ENCODE measurements around the gene SLC4A3. TPM values are rescaled to one million over a fixed set of nuclear protein-coding genes. Genes with fewer than 3 reads are reported as not detected.

The SLC4A3 gene
- total and polyA plus RNA-seq, 2 of the 13 experiments (the other 11 are each of a cell fraction or from before 2014, with no cell fraction given): 0.18 to 0.95 TPM

DNA sequence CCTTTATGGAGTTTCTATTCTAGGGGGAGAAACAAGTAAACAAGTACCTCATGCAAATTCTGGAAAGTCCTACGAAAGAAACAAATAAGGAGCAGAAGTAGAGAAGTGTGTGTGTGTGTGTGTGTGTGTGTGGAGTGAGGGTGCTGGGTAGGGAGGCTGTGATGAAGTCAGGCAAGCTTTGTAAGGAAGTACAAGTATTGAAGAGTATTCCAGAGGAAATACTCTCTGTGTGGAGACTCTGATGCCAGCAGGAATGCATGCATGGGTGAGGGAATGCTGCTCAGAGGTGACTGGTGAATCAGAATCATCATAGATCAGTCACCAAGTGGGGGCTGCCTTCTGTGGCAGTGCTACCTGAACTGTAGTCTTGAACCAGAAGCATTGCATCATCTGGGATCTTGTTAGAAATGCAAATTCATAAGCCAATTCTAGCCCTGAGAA is 34.5 kb downstream of the SLC4A3 start:
- POLR2A ChIA-PET: no interaction called here
- CTCF ChIA-PET (ENCODE audit: low intra/inter-chr PET ratio, low total read pairs): no interaction called here
- in situ Hi-C loops (cut with HindIII; ENCODE audit: extremely low pct_ligation_motif_present, low pct_unique_long_range_greater_than_20kb): no loop called here

DNA sequence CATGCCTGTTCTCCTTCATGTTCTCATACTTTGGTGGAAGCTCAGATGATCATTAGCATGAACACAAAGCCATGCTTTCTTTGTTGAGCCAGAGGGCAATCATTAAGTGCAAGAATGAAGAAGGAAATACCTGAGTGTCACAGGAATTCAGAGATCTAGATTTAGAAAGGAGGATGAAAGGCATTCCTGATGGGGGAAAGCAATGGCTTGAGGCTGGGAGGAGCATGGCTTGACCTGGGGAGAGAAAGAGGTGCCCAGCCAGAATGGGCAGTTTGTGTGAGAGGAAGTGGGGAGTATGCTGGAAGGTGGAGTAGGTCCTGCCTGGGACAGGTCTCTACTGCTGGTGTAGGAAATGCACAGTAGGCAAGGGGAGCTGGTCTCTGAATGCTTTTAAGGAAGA is 35.1 kb downstream of the SLC4A3 start:
- no peaks in the 10 kb centered on the region for H4K20me1 ChIP-seq (ENCODE audit: insufficient read depth, low read length)
- H3K9me3 ChIP-seq (ENCODE audit: low read length): peaks cover 24% of the 10 kb centered on the region
- DNase-seq (ENCODE audit: low spot score) (no peak), ATAC-seq (no peak), FAIRE-seq (no peak)
- no peak for TF ChIP-seq ZNF775 (CRISPR knock-in tag; IDR thresholded peaks at IDR 0.05; ENCODE audit: borderline replicate concordance)
- TF ChIP-seq EP300 (IDR thresholded peaks at IDR 0.05; ENCODE audit: low read depth in 2 of 2, low read length in 2 of 2): no peak
- 0 out of 2 replicates have a peak, but pooled peaks have one; percentile 14 for TF ChIP-seq EP300 (CRISPR knock-in tag; IDR thresholded peaks at IDR 0.05; ENCODE audit: borderline replicate concordance)
- TF ChIP-seq, protein P1, sequence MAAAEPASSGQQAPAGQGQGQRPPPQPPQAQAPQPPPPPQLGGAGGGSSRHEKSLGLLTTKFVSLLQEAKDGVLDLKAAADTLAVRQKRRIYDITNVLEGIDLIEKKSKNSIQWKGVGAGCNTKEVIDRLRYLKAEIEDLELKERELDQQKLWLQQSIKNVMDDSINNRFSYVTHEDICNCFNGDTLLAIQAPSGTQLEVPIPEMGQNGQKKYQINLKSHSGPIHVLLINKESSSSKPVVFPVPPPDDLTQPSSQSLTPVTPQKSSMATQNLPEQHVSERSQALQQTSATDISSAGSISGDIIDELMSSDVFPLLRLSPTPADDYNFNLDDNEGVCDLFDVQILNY (CRISPR knock-in tag; conservative IDR thresholded peaks at IDR 0.05): no peak
- no peak for TF ChIP-seq SPEN (CRISPR knock-in tag; IDR thresholded peaks at IDR 0.05; ENCODE audit: low read depth)
- no peak overlapping the region for H3K4me3 ChIP-seq (replicated peaks in 1 of 3; ENCODE audit: insufficient read depth in 1 of 3, low read depth in 2 of 3, low read length in 3 of 3)
- H3K27ac ChIP-seq (ENCODE audit: extremely low read length, insufficient read depth, low read length): no peak overlapping the region
- H3K4me2 ChIP-seq (ENCODE audit: low read depth, low read length): no peak overlapping the region
- ChIA-PET CTCF (ENCODE audit: low intra/inter-chr PET ratio, low total read pairs) (no interaction called here), POLR2A (no interaction called here)
- BruUV-seq (replicated peaks): no TSS peak
- H3K4me1 ChIP-seq (ENCODE audit: insufficient read depth, low read length): peaks cover 16% of the 10 kb centered on the region
- intact Hi-C loops (cut with micrococcal nuclease; ENCODE audit: unreplicated experiment) (no loop called here), in situ Hi-C loops (cut with HindIII; ENCODE audit: extremely low pct_ligation_motif_present, low pct_unique_long_range_greater_than_20kb) (no loop called here)
- H3K27me3 ChIP-seq (ENCODE audit: control insufficient read depth in 1 of 2, insufficient read depth in 2 of 2, low read length in 2 of 2): peaks cover 6 to 7% of the 10 kb centered on the region in 2 experiments; a peak in 4 of 5 replicates
- no peak overlapping the region for H2AFZ ChIP-seq (ENCODE audit: low read length)
- H3K79me2 ChIP-seq (ENCODE audit: insufficient read depth, low read length): no peaks in the 10 kb centered on the region
- H3K36me3 ChIP-seq (replicated peaks in 1 of 2; ENCODE audit: control insufficient read depth in 1 of 2, insufficient read depth in 2 of 2, low read length in 2 of 2): no peaks in the 10 kb centered on the region
- no peak overlapping the region for H3K9ac ChIP-seq (ENCODE audit: insufficient read depth, low read depth, low read length)

More for the DNA sequence above, 34.5 kb downstream of the SLC4A3 start:
- no peaks in the 10 kb centered on the region for H4K20me1 ChIP-seq (ENCODE audit: insufficient read depth, low read length)
- WGBS (ENCODE audit: low lambda C conversion rate): 46% methylated on average over 1 of the region's 1 CpG
- ATAC-seq: no peak
- no peak overlapping the region for H3K9ac ChIP-seq (ENCODE audit: insufficient read depth, low read depth, low read length)
- no peak for FAIRE-seq
- H3K4me2 ChIP-seq (ENCODE audit: low read depth, low read length): no peak overlapping the region
- H3K27ac ChIP-seq (ENCODE audit: extremely low read length, insufficient read depth, low read length): no peak overlapping the region
- no peak overlapping the region for H3K4me3 ChIP-seq (replicated peaks in 1 of 3; ENCODE audit: insufficient read depth in 1 of 3, low read depth in 2 of 3, low read length in 3 of 3)
- TF ChIP-seq, protein P2, sequence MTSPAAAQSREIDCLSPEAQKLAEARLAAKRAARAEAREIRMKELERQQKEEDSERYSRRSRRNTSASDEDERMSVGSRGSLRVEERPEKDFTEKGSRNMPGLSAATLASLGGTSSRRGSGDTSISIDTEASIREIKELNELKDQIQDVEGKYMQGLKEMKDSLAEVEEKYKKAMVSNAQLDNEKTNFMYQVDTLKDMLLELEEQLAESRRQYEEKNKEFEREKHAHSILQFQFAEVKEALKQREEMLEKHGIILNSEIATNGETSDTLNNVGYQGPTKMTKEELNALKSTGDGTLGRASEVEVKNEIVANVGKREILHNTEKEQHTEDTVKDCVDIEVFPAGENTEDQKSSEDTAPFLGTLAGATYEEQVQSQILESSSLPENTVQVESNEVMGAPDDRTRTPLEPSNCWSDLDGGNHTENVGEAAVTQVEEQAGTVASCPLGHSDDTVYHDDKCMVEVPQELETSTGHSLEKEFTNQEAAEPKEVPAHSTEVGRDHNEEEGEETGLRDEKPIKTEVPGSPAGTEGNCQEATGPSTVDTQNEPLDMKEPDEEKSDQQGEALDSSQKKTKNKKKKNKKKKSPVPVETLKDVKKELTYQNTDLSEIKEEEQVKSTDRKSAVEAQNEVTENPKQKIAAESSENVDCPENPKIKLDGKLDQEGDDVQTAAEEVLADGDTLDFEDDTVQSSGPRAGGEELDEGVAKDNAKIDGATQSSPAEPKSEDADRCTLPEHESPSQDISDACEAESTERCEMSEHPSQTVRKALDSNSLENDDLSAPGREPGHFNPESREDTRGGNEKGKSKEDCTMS (CRISPR knock-in tag; conservative IDR thresholded peaks at IDR 0.05): no peak
- peak; percentile 13; the same call in 1 of the 2 replicates for TF ChIP-seq CEBPB (IDR thresholded peaks at IDR 0.05; ENCODE audit: borderline replicate concordance, low read depth, low read length)
- H3K79me2 ChIP-seq (ENCODE audit: insufficient read depth, low read length): no peaks in the 10 kb centered on the region
- peaks cover 16% of the 10 kb centered on the region for H3K4me1 ChIP-seq (ENCODE audit: insufficient read depth, low read length)
- intact Hi-C loops (cut with micrococcal nuclease; ENCODE audit: unreplicated experiment): no loop called here
- DNase-seq (ENCODE audit: low spot score): no peak
- peaks cover 24% of the 10 kb centered on the region for H3K9me3 ChIP-seq (ENCODE audit: low read length)
- H2AFZ ChIP-seq (ENCODE audit: low read length): no peak overlapping the region
- H3K27me3 ChIP-seq (ENCODE audit: control insufficient read depth in 1 of 2, insufficient read depth in 2 of 2, low read length in 2 of 2): peaks cover 4 to 6% of the 10 kb centered on the region in 2 experiments; a peak in 3 of 5 replicates
- H3K36me3 ChIP-seq (replicated peaks in 1 of 2; ENCODE audit: control insufficient read depth in 1 of 2, insufficient read depth in 2 of 2, low read length in 2 of 2): no peaks in the 10 kb centered on the region
- no TSS peak for BruUV-seq (replicated peaks)
